H9 (cell line): ENCODE measurements around the gene GOLPH3L. TPM values are rescaled to one million over a fixed set of nuclear protein-coding genes. Genes with fewer than 3 reads are reported as not detected.
A peak's percentile ranks its signal among the peaks of the same experiment; 100 is the strongest.
"Not testable (repeated sequence)": the region's sequence is repeated elsewhere in the genome, so short reads cannot be mapped to it uniquely, and the experiment has no call there.

Source experiments
- DNase-seq: peaks from one replicate; pipeline ENCODE4 v3.0.0-alpha.2; 2017
- H2AFZ ChIP-seq: one replicate; pipeline ENCODE4 v1.6.1; 2013; ENCODE audit warnings: mild to moderate bottlenecking, low read length, control low read depth, moderate library complexity
- H2AK5ac ChIP-seq: 2 replicates; pipeline ENCODE4 v1.6.1; 2013; ENCODE audit warnings: low read length, control low read depth, mixed read lengths; ENCODE audit not compliant: insufficient read length
- H2BK120ac ChIP-seq: one replicate; pipeline ENCODE4 v1.6.1; 2013; ENCODE audit warnings: low read depth, mild to moderate bottlenecking, low read length, control low read depth, inconsistent platforms; ENCODE audit not compliant: poor library complexity, severe bottlenecking
- H2BK12ac ChIP-seq: 2 replicates; pipeline ENCODE4 v1.6.1; 2013; ENCODE audit warnings: low read length, control low read depth, mixed read lengths, low read depth; ENCODE audit not compliant: insufficient read length
- H2BK15ac ChIP-seq: 2 replicates; pipeline ENCODE4 v1.6.1; 2013; ENCODE audit warnings: low read depth, low read length, control low read depth
- H2BK20ac ChIP-seq: one replicate; pipeline ENCODE4 v1.6.1; 2013; ENCODE audit warnings: low read depth, mild to moderate bottlenecking, low read length, control low read depth, inconsistent platforms; ENCODE audit not compliant: poor library complexity, severe bottlenecking
- H2BK5ac ChIP-seq: 2 replicates; pipeline ENCODE4 v1.6.1; 2013; ENCODE audit warnings: low read length, control low read depth, mixed read lengths; ENCODE audit not compliant: insufficient read length
- H3K14ac ChIP-seq: 2 replicates; pipeline ENCODE4 v1.6.1; 2013; ENCODE audit warnings: low read length, control low read depth; ENCODE audit not compliant: insufficient read depth
- H3K18ac ChIP-seq: 2 replicates; pipeline ENCODE4 v1.6.1; 2013; ENCODE audit warnings: low read depth, mild to moderate bottlenecking, mixed read lengths, low read length, control low read depth; ENCODE audit not compliant: insufficient read length
- H3K23ac ChIP-seq: 2 replicates; pipeline ENCODE4 v1.6.1; 2013; ENCODE audit warnings: low read length, control low read depth, mixed read lengths, low read depth; ENCODE audit not compliant: insufficient read length
- H3K23me2 ChIP-seq: 2 replicates; pipeline ENCODE4 v1.6.1; 2013; ENCODE audit warnings: low read depth, mild to moderate bottlenecking, mixed read lengths, low read length, control low read depth; ENCODE audit not compliant: insufficient read length, poor library complexity, severe bottlenecking
- H3K27ac ChIP-seq: 2 replicates; pipeline ENCODE4 v1.5.1; 2013; ENCODE audit warnings: low read length, control low read depth, mixed read lengths, low read depth; ENCODE audit not compliant: insufficient read length
- H3K27me3 ChIP-seq: 2 replicates; pipeline ENCODE4 v1.6.1; 2013; ENCODE audit warnings: low read length, control low read depth, inconsistent platforms; ENCODE audit not compliant: insufficient read depth
- H3K4ac ChIP-seq: 2 replicates; pipeline ENCODE4 v1.6.1; 2013; ENCODE audit warnings: low read depth, mild to moderate bottlenecking, control low read depth, inconsistent platforms, low read length, moderate library complexity
- H3K4me1 ChIP-seq: 2 replicates; pipeline ENCODE4 v1.6.1; 2013; ENCODE audit warnings: low read length, control low read depth, inconsistent platforms; ENCODE audit not compliant: insufficient read depth
- H3K4me2 ChIP-seq: 2 replicates; pipeline ENCODE4 v1.6.1; 2013; ENCODE audit warnings: low read length, control low read depth, mixed read lengths; ENCODE audit not compliant: insufficient read length, insufficient read depth
- H3K56ac ChIP-seq: 2 replicates; pipeline ENCODE4 v1.6.1; 2013; ENCODE audit warnings: low read depth, mild to moderate bottlenecking, mixed read lengths, low read length, control low read depth; ENCODE audit not compliant: insufficient read length
- H3K79me1 ChIP-seq: 2 replicates; pipeline ENCODE4 v1.6.1; 2013; ENCODE audit warnings: low read depth, mild to moderate bottlenecking, moderate library complexity, low read length, control low read depth, inconsistent platforms; ENCODE audit not compliant: insufficient read depth, poor library complexity, severe bottlenecking
- H3K79me2 ChIP-seq: 2 replicates; pipeline ENCODE4 v1.6.1; 2013; ENCODE audit warnings: low read length, control low read depth, inconsistent platforms; ENCODE audit not compliant: insufficient read depth
- H3K9ac ChIP-seq: 2 replicates; pipeline ENCODE4 v1.6.1; 2013; ENCODE audit warnings: low read length, control low read depth, mixed read lengths; ENCODE audit not compliant: insufficient read length; ENCODE audit errors: extremely low read depth
- H3K9me3 ChIP-seq: one replicate; pipeline ENCODE4 v1.6.1; 2013; ENCODE audit warnings: low read depth, low read length, inconsistent platforms; ENCODE audit not compliant: control insufficient read depth
- H3T11ph ChIP-seq: one replicate; pipeline ENCODE4 v1.6.1; 2013; ENCODE audit warnings: mild to moderate bottlenecking, low read length, control low read depth, inconsistent platforms
- H4K20me1 ChIP-seq: one replicate; pipeline ENCODE4 v1.6.1; 2013; ENCODE audit not compliant: control insufficient read depth, insufficient read length, insufficient read depth
- H4K5ac ChIP-seq: 2 replicates; pipeline ENCODE4 v1.6.1; 2013; ENCODE audit warnings: low read depth, mild to moderate bottlenecking, mixed read lengths, low read length, control low read depth; ENCODE audit not compliant: insufficient read length
- H4K8ac ChIP-seq: replicated peaks from 2 replicates; pipeline ENCODE4 v1.6.1; 2013; ENCODE audit warnings: low read length, control low read depth, mixed read lengths, low read depth; ENCODE audit not compliant: insufficient read length
- H4K91ac ChIP-seq: 2 replicates; pipeline ENCODE4 v1.6.1; 2013; ENCODE audit warnings: low read depth, mild to moderate bottlenecking, moderate library complexity, mixed read lengths, low read length, control low read depth; ENCODE audit not compliant: insufficient read length
- H3K27ac Mint-ChIP-seq, 3 experiments: 2 replicates in 2 of 3; 3 replicates in 1 of 3; pipeline ENCODE4 v1.8.0; 2020 to 2021; ENCODE audit warnings: mixed read lengths in 3 of 3, mild to moderate bottlenecking in 1 of 3, moderate library complexity in 1 of 3
- H3K27me3 Mint-ChIP-seq: 2 replicates; pipeline ENCODE4 v1.8.0; 2021; ENCODE audit warnings: low read depth, mild to moderate bottlenecking, moderate library complexity, mixed read lengths
- H3K36me3 Mint-ChIP-seq, 3 experiments: 2 replicates in 2 of 3; 3 replicates in 1 of 3; pipeline ENCODE4 v1.8.0; 2020 to 2021; ENCODE audit warnings: low read depth in 3 of 3, mixed read lengths in 3 of 3; ENCODE audit not compliant: insufficient read depth in 1 of 3
- H3K4me1 Mint-ChIP-seq, 2 experiments: 2 replicates each; pipeline ENCODE4 v1.8.0; 2020; ENCODE audit warnings: mixed read lengths in 2 of 2
- H3K4me3 Mint-ChIP-seq, 2 experiments: 2 replicates in 1 of 2; 3 replicates in 1 of 2; pipeline ENCODE4 v1.8.0; 2020 to 2021; ENCODE audit warnings: mild to moderate bottlenecking in 2 of 2, mixed read lengths in 2 of 2, moderate library complexity in 1 of 2
- H3K9me3 Mint-ChIP-seq, 2 experiments: 2 replicates in 1 of 2; 3 replicates in 1 of 2; pipeline ENCODE4 v1.8.0; 2020; ENCODE audit warnings: mild to moderate bottlenecking in 2 of 2, mixed read lengths in 2 of 2, moderate library complexity in 1 of 2
- WGBS: extraction: QIAGEN DNeasy Blood & Tissue Kit; methylation state at CpG from one replicate; pipeline ENCODE4 v1.1.7; 2013; ENCODE audit warnings: missing lambda C conversion rate, low lambda C conversion rate, mixed read lengths; ENCODE audit not compliant: insufficient read length; ENCODE audit errors: extremely low coverage; 5-methylcytosine and 5-hydroxymethylcytosine counted together
- total RNA-seq: library from RNA; stranded (reverse); gene quantifications from 2 replicates; pipeline ENCODE4 v1.2.1, GENCODE V29; 2021

GOLPH3L gene
- total RNA-seq, 1 experiment from 2014 or later = 30.5 TPM

- not testable (repeated sequence) for H3K79me1 ChIP-seq, H4K5ac ChIP-seq, H3K23ac ChIP-seq, H3K9me3 Mint-ChIP-seq, H3K18ac ChIP-seq, DNase-seq, H4K20me1 ChIP-seq, H2BK5ac ChIP-seq, H3K4me1 ChIP-seq, H3T11ph ChIP-seq, H3K9me3 ChIP-seq, H3K56ac ChIP-seq, H3K27ac ChIP-seq, H3K23me2 ChIP-seq, H3K4me1 Mint-ChIP-seq, H4K8ac ChIP-seq, H2AK5ac ChIP-seq, H4K91ac ChIP-seq, H3K79me2 ChIP-seq, H3K9ac ChIP-seq, H3K4ac ChIP-seq, H3K4me3 Mint-ChIP-seq, H2BK12ac ChIP-seq, H2BK20ac ChIP-seq, H2BK15ac ChIP-seq, H3K4me2 ChIP-seq, H3K27me3 ChIP-seq, H3K14ac ChIP-seq, H3K27me3 Mint-ChIP-seq, H2AFZ ChIP-seq, H2BK120ac ChIP-seq
- no CpG with 5 or more reads among the region's 10 CpGs for WGBS
- Mint-ChIP-seq H3K36me3 (peaks cover 14 to 32% (median 30%) of the 10 kb centered on the region in 3 experiments), H3K27ac (peak overlapping the region in 2 of 3 experiments; percentile 65 to 92; a peak in 5 of 7 replicates)
Measured at GRCh38 chr1:150654635-150655034, 42.3 kb downstream of the GOLPH3L start.
